Measurements from ENCODE around the gene DOC2B.

- no peak for TF ChIP-seq CTCF (IDR thresholded peaks at IDR 0.05; ENCODE audit: insufficient read depth, low read depth, low read length)
- TF ChIP-seq EZH2 (IDR thresholded peaks at IDR 0.05; ENCODE audit: insufficient read depth, low read length) = no peak
Measured at GRCh38 chr17:205817-206216, 24.4 kb upstream of the DOC2B start.

Data from astrocyte (in vitro differentiated cells and primary cell).